HUES64 (cell line): ENCODE measurements around the gene ITGA1.

Experiments used
- H3K27ac ChIP-seq: 2 replicates; pipeline ENCODE4 v1.7.0; 2013; ENCODE audit warnings: low read depth, low read length, inconsistent platforms
- H3K27me3 ChIP-seq: 2 replicates; pipeline ENCODE4 v1.6.1; 2013; ENCODE audit warnings: mild to moderate bottlenecking, low read length; ENCODE audit not compliant: insufficient read depth
- H3K36me3 ChIP-seq: 2 replicates; pipeline ENCODE4 v1.6.1; 2013; ENCODE audit warnings: mild to moderate bottlenecking, low read length; ENCODE audit not compliant: insufficient read depth
- H3K4me1 ChIP-seq: 2 replicates; pipeline ENCODE4 v1.6.1; 2013; ENCODE audit warnings: mild to moderate bottlenecking, low read length, moderate library complexity; ENCODE audit not compliant: insufficient read depth
- H3K4me3 ChIP-seq: 2 replicates; pipeline ENCODE4 v1.5.1; 2013; ENCODE audit warnings: mild to moderate bottlenecking, low read length, moderate library complexity
- H3K9ac ChIP-seq: 2 replicates; pipeline ENCODE4 v1.6.1; 2013; ENCODE audit warnings: mild to moderate bottlenecking, low read depth, low read length
- H3K9me3 ChIP-seq: 2 replicates; pipeline ENCODE4 v1.6.1; 2013; ENCODE audit warnings: low read depth, low read length; ENCODE audit not compliant: insufficient read depth
- WGBS: fragments of 150-250, 120-280 bp; methylation state at CpG from one replicate; pipeline ENCODE4 v1.1.7; 2013; ENCODE audit warnings: missing lambda C conversion rate; 5-methylcytosine and 5-hydroxymethylcytosine counted together

The ITGA1 gene

GRCh38 chr5:52998552-52999313, 211.0 kb downstream of the ITGA1 start:
- no peaks in the 10 kb centered on the region; the same call in 1 of the 2 replicates for H3K36me3 ChIP-seq
- no peak overlapping the region for H3K27ac ChIP-seq
- H3K4me1 ChIP-seq = no peaks in the 10 kb centered on the region
- H3K9ac ChIP-seq = no peak overlapping the region
- H3K27me3 ChIP-seq = no peaks in the 10 kb centered on the region
- no peak overlapping the region for H3K4me3 ChIP-seq
- WGBS = 91% methylated on average over 2 of the region's 2 CpGs
- H3K9me3 ChIP-seq = no peaks in the 10 kb centered on the region

- 92% methylated on average over 1 of the region's 1 CpG for WGBS
- H3K36me3 ChIP-seq = no peaks in the 10 kb centered on the region; the same call in 1 of the 2 replicates
- H3K27me3 ChIP-seq = no peaks in the 10 kb centered on the region
- H3K4me3 ChIP-seq = no peak overlapping the region
- no peaks in the 10 kb centered on the region for H3K4me1 ChIP-seq
- H3K9ac ChIP-seq = no peak overlapping the region
- no peaks in the 10 kb centered on the region for H3K9me3 ChIP-seq
- no peak overlapping the region for H3K27ac ChIP-seq
Measured at GRCh38 chr5:52999344-52999949, 211.7 kb downstream of the ITGA1 start.

GRCh38 chr5:53001541-53001940, 213.8 kb downstream of the ITGA1 start:
- Histone ChIP-seq H3K27ac (no peak overlapping the region), H3K4me1 (no peaks in the 10 kb centered on the region), H3K4me3 (no peak overlapping the region), H3K9me3 (no peaks in the 10 kb centered on the region), H3K36me3 (no peaks in the 10 kb centered on the region; the same call in 1 of the 2 replicates), H3K27me3 (no peaks in the 10 kb centered on the region), H3K9ac (no peak overlapping the region)
- 95% methylated on average over 4 of the region's 4 CpGs for WGBS

GRCh38 chr5:53002491-53002890, 214.8 kb downstream of the ITGA1 start:
- WGBS = 90% methylated on average over 1 of the region's 1 CpG
- H3K4me1 ChIP-seq = no peaks in the 10 kb centered on the region
- H3K36me3 ChIP-seq = no peaks in the 10 kb centered on the region; the same call in 1 of the 2 replicates
- no peaks in the 10 kb centered on the region for H3K27me3 ChIP-seq
- H3K9ac ChIP-seq = no peak overlapping the region
- no peak overlapping the region for H3K4me3 ChIP-seq
- H3K27ac ChIP-seq = no peak overlapping the region
- H3K9me3 ChIP-seq = no peaks in the 10 kb centered on the region

- no peaks in the 10 kb centered on the region for H3K4me1 ChIP-seq
- H3K4me3 ChIP-seq = no peak overlapping the region
- H3K27me3 ChIP-seq = no peaks in the 10 kb centered on the region
- no peak overlapping the region for H3K9ac ChIP-seq
- 85% methylated on average over 1 of the region's 1 CpG for WGBS
- H3K36me3 ChIP-seq = no peaks in the 10 kb centered on the region; the same call in 1 of the 2 replicates
- H3K9me3 ChIP-seq = no peaks in the 10 kb centered on the region
- no peak overlapping the region for H3K27ac ChIP-seq
Measured at GRCh38 chr5:53003144-53003543, 215.4 kb downstream of the ITGA1 start.

GRCh38 chr5:53006911-53007890, 219.5 kb downstream of the ITGA1 start:
- no peak overlapping the region for H3K27ac ChIP-seq
- no peaks in the 10 kb centered on the region for H3K4me1 ChIP-seq
- no peaks in the 10 kb centered on the region for H3K9me3 ChIP-seq
- no peaks in the 10 kb centered on the region; the same call in 1 of the 2 replicates for H3K36me3 ChIP-seq
- 85% methylated on average over 2 of the region's 4 CpGs for WGBS
- no peaks in the 10 kb centered on the region for H3K27me3 ChIP-seq
- H3K9ac ChIP-seq = no peak overlapping the region
- H3K4me3 ChIP-seq = no peak overlapping the region

GRCh38 chr5:53008751-53009150, 221.0 kb downstream of the ITGA1 start:
- Histone ChIP-seq H3K4me3 (no peak overlapping the region), H3K27me3 (no peaks in the 10 kb centered on the region), H3K36me3 (no peaks in the 10 kb centered on the region; the same call in 1 of the 2 replicates), H3K4me1 (no peaks in the 10 kb centered on the region), H3K9me3 (no peaks in the 10 kb centered on the region), H3K9ac (no peak overlapping the region), H3K27ac (no peak overlapping the region)
- WGBS = 78% methylated on average over 1 of the region's 1 CpG
